ENCODE data around the gene ZFYVE26.

DNA sequence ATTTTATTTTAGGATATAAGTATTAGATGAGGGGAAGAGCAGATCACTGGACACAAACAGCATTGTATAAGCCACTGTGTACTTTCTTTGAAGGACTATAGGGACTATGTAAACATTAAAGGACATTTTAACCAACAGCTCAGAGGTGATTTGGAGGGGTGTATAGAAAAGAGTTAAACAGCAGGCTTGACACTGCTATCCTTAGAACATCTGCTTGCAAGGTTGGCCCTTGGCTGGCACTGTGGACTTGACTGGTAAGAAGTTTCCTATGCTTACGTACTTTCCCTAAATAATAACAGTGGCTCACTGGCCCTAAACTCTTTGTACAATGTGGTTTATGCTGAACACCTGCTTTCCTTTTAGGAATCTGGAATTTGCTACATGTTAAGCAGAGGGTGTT is 28.7 kb downstream of the ZFYVE26 start:
- TF ChIP-seq, protein P1, sequence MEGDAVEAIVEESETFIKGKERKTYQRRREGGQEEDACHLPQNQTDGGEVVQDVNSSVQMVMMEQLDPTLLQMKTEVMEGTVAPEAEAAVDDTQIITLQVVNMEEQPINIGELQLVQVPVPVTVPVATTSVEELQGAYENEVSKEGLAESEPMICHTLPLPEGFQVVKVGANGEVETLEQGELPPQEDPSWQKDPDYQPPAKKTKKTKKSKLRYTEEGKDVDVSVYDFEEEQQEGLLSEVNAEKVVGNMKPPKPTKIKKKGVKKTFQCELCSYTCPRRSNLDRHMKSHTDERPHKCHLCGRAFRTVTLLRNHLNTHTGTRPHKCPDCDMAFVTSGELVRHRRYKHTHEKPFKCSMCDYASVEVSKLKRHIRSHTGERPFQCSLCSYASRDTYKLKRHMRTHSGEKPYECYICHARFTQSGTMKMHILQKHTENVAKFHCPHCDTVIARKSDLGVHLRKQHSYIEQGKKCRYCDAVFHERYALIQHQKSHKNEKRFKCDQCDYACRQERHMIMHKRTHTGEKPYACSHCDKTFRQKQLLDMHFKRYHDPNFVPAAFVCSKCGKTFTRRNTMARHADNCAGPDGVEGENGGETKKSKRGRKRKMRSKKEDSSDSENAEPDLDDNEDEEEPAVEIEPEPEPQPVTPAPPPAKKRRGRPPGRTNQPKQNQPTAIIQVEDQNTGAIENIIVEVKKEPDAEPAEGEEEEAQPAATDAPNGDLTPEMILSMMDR (IDR thresholded peaks at IDR 0.05), result no peak
- no peak for TF ChIP-seq POLR2A (IDR thresholded peaks at IDR 0.05)

Data from body of pancreas (tissue), 4 donors.